ENCODE measurements around the gene SLC6A19.

SLC6A19 gene

DNA sequence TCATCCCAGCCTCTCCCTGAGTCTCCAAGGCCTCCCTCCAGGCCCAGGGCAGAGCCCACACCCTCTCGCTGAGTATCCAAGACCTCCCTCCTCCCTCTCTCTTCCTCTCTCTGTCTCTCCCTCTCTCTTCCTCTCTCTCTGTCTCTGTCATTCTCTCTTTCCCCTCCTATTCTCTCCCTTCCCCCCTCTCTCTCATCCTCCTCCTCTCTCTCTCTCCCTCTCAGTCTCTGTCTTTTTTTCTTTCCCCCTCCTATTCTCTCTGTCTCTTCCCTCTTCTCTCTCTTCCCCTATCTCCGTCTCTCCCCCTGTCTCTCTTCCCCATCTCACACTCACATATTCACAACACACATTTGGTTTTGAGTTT, 8.1 kb downstream of the SLC6A19 start:
- no peak for DNase-seq (ENCODE audit: low read depth, low spot score)

DNA sequence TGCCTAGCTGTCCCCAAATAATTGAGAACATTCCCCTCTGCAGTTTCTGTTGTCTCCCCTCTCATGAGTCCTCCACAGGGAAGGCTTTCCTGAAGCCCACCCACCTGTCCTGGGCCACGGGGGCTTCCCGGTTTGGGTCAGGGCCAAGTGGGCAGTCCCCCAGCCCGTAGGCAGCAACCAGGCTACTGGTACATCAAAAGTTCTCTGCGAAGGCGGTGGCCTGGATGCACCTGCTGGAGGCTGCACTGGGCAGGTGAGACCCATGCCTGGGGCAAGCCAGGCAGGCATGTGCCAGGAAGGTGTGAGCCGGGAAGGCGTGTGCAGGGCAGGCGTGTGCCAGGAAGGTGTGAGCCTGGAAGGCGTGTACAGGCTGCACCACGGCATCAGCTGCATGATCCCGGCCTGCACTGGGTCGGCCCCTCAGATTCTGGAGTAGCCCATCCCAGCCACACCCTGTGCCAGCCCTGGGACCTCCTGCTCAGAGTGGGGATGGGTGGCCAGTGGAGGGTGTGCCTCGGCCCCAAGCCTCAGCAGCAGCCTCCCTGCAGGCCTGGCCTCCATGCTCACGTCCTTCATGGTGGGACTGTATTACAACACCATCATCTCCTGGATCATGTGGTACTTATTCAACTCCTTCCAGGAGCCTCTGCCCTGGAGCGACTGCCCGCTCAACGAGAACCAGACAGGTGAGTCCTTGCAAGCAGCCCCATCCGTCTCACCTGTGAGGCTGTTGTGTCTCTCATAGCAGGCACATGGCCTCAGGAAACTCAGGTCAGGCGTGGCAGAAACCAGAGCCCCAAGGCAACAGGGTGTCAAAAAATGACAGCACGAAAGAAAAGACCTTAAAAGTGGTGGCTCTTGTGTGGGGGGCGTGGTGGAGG, 8.7 kb downstream of the SLC6A19 start:
- DNase-seq (ENCODE audit: low read depth, low spot score): no peak

- no peak for DNase-seq (ENCODE audit: low read depth, low spot score)
Observed at GRCh38 chr5:1210832-1211251, 9.4 kb downstream of the SLC6A19 start.

GRCh38 chr5:1211701-1212100, 10.3 kb downstream of the SLC6A19 start:
- no peak for DNase-seq (ENCODE audit: low read depth, low spot score)

GRCh38 chr5:1212271-1212670, 10.9 kb downstream of the SLC6A19 start:
- DNase-seq (ENCODE audit: low read depth, low spot score): no peak

DNA sequence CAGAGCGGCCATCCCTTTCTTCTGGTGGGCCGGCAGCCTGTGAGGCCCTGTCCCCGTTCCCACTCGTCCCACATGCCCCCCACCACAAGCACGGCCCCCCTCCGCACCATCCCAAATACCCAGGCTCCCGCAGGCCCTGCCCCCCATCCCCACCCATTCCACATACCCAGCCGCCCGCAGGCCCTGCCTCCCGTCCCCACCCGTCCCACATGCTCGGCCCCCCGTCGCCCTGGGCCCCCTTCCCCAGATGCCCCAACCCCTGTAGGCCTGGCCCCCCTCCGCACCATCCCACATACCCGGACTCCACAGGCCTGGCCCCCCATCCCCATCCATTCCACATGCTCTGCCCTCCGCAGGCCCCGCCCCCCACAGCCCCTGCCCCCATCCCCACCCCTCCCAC, 11.5 kb downstream of the SLC6A19 start:
- no peak for DNase-seq (ENCODE audit: low read depth, low spot score)

- no peak for DNase-seq (ENCODE audit: low read depth, low spot score)
Observed at GRCh38 chr5:1213508-1214162, 12.2 kb downstream of the SLC6A19 start.

- no peak for DNase-seq (ENCODE audit: low read depth, low spot score)
Observed at GRCh38 chr5:1214163-1214935, 13.0 kb downstream of the SLC6A19 start.

DNA sequence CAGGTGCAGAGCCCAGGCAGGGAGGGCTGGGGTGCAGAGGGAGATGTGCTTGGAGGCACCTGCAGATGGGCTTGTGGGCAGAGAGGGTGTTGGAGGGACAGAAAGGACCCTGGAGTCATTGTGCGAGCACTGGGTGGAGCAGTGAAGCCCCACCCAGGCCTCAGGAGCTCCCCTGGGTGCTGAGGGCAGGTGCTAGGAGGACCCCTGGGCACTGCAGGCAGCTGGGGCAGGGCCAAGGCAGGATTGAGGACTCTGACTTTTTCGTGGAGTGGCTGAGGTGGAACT, 13.5 kb downstream of the SLC6A19 start:
- no peak for DNase-seq (ENCODE audit: low read depth, low spot score)

DNA sequence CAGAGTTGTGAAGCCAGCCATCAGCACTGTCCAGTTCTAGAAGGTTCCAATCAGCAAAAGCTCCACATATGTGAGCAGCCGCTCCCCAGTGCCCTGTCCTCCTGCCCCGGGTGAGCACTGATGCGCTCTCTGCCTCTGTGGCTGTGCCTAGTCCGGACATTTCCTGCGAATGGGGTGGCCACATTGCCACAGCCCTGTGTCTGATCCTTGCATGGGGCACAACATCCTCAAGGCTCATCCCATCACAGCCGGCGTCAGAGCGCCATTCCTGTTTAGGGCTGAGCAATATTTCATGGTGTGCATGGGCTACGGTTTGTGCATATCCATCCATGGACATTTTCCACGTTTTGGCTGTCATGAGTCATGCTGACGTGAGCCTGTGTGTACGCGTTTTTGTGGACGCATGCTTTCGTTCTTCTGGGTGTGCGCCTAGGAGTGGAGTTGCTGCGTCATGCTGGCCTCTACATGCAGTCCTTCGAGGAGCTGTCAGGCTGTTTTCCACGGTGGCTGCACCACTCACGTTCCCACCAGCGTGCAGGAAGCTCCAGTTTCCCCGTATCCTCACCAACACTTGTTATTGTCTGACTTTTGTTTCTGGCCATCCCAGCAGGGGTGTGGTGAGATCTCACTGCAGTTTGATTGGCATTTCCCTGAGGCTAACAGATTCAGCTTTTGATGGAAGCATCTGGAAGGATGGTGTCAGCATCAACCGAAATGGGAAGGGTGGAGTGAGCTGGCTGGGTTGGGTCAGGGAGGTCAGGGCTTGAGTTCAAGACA, 14.1 kb downstream of the SLC6A19 start:
- DNase-seq (ENCODE audit: low read depth, low spot score): no peak

- DNase-seq (ENCODE audit: low read depth, low spot score): no peak
Observed at GRCh38 chr5:1216211-1216917, 15.0 kb downstream of the SLC6A19 start.

GRCh38 chr5:1216918-1217295, 15.5 kb downstream of the SLC6A19 start:
- DNase-seq (ENCODE audit: low read depth, low spot score): no peak

GRCh38 chr5:1217596-1218206, 16.3 kb downstream of the SLC6A19 start:
- DNase-seq (ENCODE audit: low read depth, low spot score): no peak

DNA sequence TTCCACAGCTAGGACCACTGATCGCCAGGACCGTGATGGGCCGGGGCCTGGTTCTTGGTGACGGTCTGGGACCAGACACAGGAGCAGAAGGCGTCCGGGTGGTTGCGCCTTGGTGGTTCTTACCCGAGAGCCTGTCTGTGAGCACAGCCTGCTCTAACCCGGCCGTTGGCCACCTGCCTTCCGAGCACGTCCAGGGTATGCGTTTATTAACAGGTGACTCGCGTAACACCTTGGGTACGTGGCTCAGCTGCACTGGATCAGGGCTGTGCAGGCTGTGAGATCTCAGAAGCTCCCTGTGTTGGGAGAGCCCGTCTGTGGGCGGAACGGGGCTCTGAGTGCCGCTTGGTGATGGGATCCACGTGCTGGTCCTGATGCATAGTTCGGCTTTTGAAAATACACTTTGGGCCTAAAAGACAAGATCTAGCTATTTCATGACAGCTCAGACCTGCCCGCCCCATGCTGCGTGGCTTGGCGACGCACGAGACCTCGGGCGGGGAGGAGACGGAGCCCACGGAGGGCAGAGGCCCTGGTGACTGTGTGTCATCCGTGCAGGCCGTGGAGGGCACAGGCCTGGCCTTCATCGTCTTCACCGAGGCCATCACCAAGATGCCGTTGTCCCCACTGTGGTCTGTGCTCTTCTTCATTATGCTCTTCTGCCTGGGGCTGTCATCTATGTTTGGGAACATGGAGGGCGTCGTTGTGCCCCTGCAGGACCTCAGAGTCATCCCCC, 17.1 kb downstream of the SLC6A19 start:
- no peak for DNase-seq (ENCODE audit: low read depth, low spot score)

GRCh38 chr5:1219098-1219767, 17.8 kb downstream of the SLC6A19 start:
- DNase-seq (ENCODE audit: low read depth, low spot score): no peak

DNA sequence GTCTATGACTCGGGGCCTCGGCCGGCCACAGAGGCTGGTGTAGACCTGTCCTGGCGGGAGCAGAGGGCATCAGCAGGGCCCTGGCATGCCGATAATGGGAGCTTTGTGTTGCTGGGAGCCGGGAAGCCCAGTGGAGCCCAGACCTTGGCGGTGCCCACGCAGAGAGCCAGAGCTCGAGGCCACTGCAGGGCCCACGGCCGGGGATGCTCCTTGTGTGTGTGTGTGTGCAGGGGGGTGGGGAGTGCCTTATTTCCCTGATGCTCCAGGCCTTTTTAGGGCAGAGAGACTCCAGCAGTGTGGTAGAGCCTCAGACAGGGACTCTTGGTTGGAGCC, 18.3 kb downstream of the SLC6A19 start:
- no peak for DNase-seq (ENCODE audit: low read depth, low spot score)

- no peak for DNase-seq (ENCODE audit: low read depth, low spot score)
Observed at GRCh38 chr5:1220351-1220750, 19.0 kb downstream of the SLC6A19 start.

GRCh38 chr5:1220831-1221230, 19.4 kb downstream of the SLC6A19 start:
- no peak for DNase-seq (ENCODE audit: low read depth, low spot score)

DNA sequence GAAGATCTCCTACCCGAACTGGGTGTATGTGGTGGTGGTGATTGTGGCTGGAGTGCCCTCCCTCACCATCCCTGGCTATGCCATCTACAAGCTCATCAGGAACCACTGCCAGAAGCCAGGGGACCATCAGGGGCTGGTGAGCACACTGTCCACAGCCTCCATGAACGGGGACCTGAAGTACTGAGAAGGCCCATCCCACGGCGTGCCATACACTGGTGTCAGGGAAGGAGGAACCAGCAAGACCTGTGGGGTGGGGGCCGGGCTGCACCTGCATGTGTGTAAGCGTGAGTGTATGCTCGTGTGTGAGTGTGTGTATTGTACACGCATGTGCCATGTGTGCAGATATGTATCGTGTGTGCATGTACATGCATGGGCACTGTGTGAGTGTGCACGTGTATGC, 20.3 kb downstream of the SLC6A19 start:
- DNase-seq (ENCODE audit: low read depth, low spot score): no peak

DNA sequence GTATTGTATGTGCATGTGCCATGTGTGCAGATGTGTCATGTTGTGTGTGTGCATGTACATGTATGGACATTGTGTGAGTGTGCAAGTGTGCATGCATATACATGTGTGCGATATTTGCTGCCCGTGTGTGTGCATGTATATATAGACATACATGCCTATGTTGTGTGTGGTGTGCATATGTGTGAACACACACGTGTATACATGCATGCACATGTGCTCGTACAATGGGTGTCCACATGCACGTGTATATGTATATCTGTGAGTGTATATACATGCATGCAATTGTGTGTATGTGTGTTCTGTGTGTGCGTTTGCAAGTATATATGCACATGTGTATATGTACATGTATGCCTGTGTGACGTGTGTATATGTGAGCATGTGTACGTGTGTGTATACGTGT, 20.8 kb downstream of the SLC6A19 start:
- DNase-seq (ENCODE audit: low read depth, low spot score): no peak

All from smooth muscle cell of the brain vasculature (primary cell).